AG04450 (cell line): ENCODE measurements around the gene LMF2. TPM values are rescaled to one million over a fixed set of nuclear protein-coding genes. Genes with fewer than 3 reads are reported as not detected.

Experiments used
- CTCF ChIA-PET: fragments of 300-600, 350-600 bp; formaldehyde crosslinking; extraction: SDS; loops from one replicate; lab custom pipeline; 2022; ENCODE audit warnings: antibody characterized with exemption, inconsistent platforms; lab: Charles Lee
- POLR2A ChIA-PET: fragments of 350-600 bp; formaldehyde crosslinking; extraction: SDS; loops from one replicate; lab custom pipeline; 2021; ENCODE audit warnings: antibody characterized with exemption, inconsistent platforms; lab: Yijun Ruan, JAX
- DNase-seq: peaks from one replicate; pipeline ENCODE4 v3.0.0-alpha.2; 2011; ENCODE audit warnings: low read depth, low spot score
- H3K27ac ChIP-seq: one replicate; pipeline ENCODE4 v1.5.1; 2012; ENCODE audit warnings: low read depth, low read length, control low read depth
- H3K27me3 ChIP-seq: one replicate; pipeline ENCODE4 v1.6.0; 2012; ENCODE audit warnings: low read length; ENCODE audit not compliant: control insufficient read depth, insufficient read depth
- H3K4me3 ChIP-seq: 2 replicates; pipeline ENCODE4 v1.5.1; 2011; ENCODE audit warnings: mild to moderate bottlenecking, low read depth, low read length, control low read depth
- H3K9me3 ChIP-seq: 2 replicates; pipeline ENCODE4 v1.5.1; 2012; ENCODE audit warnings: low read length; ENCODE audit not compliant: control insufficient read depth, insufficient read depth
- CTCF ChIP-seq: IDR thresholded peaks from 2 replicates; pipeline ENCODE4 v1.5.1; 2011; ENCODE audit warnings: low read depth, low read length, control low read depth, inconsistent platforms
- polyA plus RNA-seq: library from polyadenylated mRNA; depleted of rRNA; stranded (reverse); fragments of >200 nt; gene quantifications from 2 replicates; pipeline ENCODE4 v1.2.3, GENCODE V29; 2011

LMF2 gene
- polyA plus RNA-seq, 1 experiment: 25.7 TPM

GRCh38 chr22:50467341-50467740 lies 40.2 kb downstream of the LMF2 start:
- TF ChIP-seq CTCF: no peak
- no peaks in the 10 kb centered on the region; the same call in 1 of the 2 replicates for H3K9me3 ChIP-seq
- no peak overlapping the region for H3K4me3 ChIP-seq
- POLR2A ChIA-PET: no interaction called here
- CTCF ChIA-PET: no interaction called here
- no peaks in the 10 kb centered on the region for H3K27me3 ChIP-seq
- DNase-seq: no peak
- H3K27ac ChIP-seq: no peak overlapping the region

GRCh38 chr22:50465066-50465930 lies 42.2 kb downstream of the LMF2 start:
- H3K4me3 ChIP-seq: no peak overlapping the region
- ChIA-PET POLR2A (interaction anchor here (0.6 kb wide), 1 partner anchor 136 kb away, joined by 6 read pairs; no protein-coding TSS in a partner anchor), CTCF (no interaction called here)
- H3K27me3 ChIP-seq: no peaks in the 10 kb centered on the region
- H3K9me3 ChIP-seq: no peaks in the 10 kb centered on the region; the same call in 1 of the 2 replicates
- no peak for TF ChIP-seq CTCF
- H3K27ac ChIP-seq: no peak overlapping the region
- DNase-seq: no peak

GRCh38 chr22:50464451-50464850 lies 43.1 kb downstream of the LMF2 start:
- ChIA-PET CTCF (no interaction called here), POLR2A (no interaction called here)
- H3K27me3 ChIP-seq: no peaks in the 10 kb centered on the region
- TF ChIP-seq CTCF: no peak
- no peak overlapping the region for H3K27ac ChIP-seq
- no peaks in the 10 kb centered on the region; the same call in 1 of the 2 replicates for H3K9me3 ChIP-seq
- no peak overlapping the region for H3K4me3 ChIP-seq
- no peak for DNase-seq

- H3K9me3 ChIP-seq: no peaks in the 10 kb centered on the region; the same call in 1 of the 2 replicates
- no peaks in the 10 kb centered on the region for H3K27me3 ChIP-seq
- no peak for DNase-seq
- TF ChIP-seq CTCF: no peak
- H3K4me3 ChIP-seq: no peak overlapping the region
- ChIA-PET POLR2A (no interaction called here), CTCF (no interaction called here)
- H3K27ac ChIP-seq: no peak overlapping the region
Measured at GRCh38 chr22:50463188-50463900, 44.2 kb downstream of the LMF2 start.
